Esophagus squamous epithelium (tissue), 4 donors: ENCODE measurements around the gene SGCD.

Experiments
- POLR2A ChIP-seq, 4 donors: fragments of 450-650 bp; IDR thresholded peaks; one replicate each; pipeline ENCODE4 v1.6.1; 2017; ENCODE audit warnings: antibody characterized with exemption in 4 of 4, mild to moderate bottlenecking in 4 of 4, moderate library complexity in 3 of 4
- TF ChIP-seq, protein P1 (sequence below), 6 experiments: fragments of 450-650 bp in 4 of 6; fragments of 200-600 bp in 2 of 6; sonication (generic) in 2 of 6; IDR thresholded peaks; one replicate each; pipeline ENCODE4 v1.5.1; 2016 to 2019; ENCODE audit warnings: antibody characterized with exemption in 6 of 6, mild to moderate bottlenecking in 4 of 6, moderate library complexity in 4 of 6

DNA sequence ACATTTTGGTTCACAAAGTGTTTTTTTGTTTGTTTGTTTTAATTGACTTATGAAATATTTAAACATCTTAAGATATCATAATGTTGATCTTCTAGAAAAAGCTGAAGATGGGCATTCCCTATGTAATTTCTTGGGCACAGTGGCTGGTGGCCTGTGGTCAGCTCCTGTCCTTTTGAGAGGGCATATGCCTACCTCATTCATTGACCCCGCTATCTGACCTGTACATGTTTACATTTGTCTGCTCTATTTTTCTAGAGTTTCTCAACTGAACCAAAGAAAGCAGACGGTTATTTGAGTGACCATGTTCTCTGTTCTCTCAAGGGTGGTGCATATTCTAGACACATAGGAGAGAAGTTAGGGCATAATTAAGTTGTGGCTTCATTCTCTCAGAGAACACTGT lies 5.3 kb downstream of the SGCD start:
- TF ChIP-seq POLR2A (IDR thresholded peaks at IDR 0.05): no peak
- TF ChIP-seq, protein P1, sequence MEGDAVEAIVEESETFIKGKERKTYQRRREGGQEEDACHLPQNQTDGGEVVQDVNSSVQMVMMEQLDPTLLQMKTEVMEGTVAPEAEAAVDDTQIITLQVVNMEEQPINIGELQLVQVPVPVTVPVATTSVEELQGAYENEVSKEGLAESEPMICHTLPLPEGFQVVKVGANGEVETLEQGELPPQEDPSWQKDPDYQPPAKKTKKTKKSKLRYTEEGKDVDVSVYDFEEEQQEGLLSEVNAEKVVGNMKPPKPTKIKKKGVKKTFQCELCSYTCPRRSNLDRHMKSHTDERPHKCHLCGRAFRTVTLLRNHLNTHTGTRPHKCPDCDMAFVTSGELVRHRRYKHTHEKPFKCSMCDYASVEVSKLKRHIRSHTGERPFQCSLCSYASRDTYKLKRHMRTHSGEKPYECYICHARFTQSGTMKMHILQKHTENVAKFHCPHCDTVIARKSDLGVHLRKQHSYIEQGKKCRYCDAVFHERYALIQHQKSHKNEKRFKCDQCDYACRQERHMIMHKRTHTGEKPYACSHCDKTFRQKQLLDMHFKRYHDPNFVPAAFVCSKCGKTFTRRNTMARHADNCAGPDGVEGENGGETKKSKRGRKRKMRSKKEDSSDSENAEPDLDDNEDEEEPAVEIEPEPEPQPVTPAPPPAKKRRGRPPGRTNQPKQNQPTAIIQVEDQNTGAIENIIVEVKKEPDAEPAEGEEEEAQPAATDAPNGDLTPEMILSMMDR (IDR thresholded peaks at IDR 0.05): no peak
